ENCODE data around the gene CCSER1.

GRCh38 chr4:90152024-90152423 lies 24.8 kb downstream of the CCSER1 start:
- TF ChIP-seq EZH2phosphoT487 (IDR thresholded peaks at IDR 0.05; ENCODE audit: insufficient read depth, low read depth), result no peak
- TF ChIP-seq EZH2 (IDR thresholded peaks at IDR 0.05; ENCODE audit: insufficient read depth, poor library complexity, severe bottlenecking), result no peak

Data from GM23248 (cell line).